ENCODE data around the gene MRPL32. TPM values are rescaled to one million over a fixed set of nuclear protein-coding genes. Genes with fewer than 3 reads are reported as not detected.
A peak's percentile ranks its signal among the peaks of the same experiment; 100 is the strongest.

Gene MRPL32
- total RNA-seq, 1 donor: 35.5 TPM

DNA sequence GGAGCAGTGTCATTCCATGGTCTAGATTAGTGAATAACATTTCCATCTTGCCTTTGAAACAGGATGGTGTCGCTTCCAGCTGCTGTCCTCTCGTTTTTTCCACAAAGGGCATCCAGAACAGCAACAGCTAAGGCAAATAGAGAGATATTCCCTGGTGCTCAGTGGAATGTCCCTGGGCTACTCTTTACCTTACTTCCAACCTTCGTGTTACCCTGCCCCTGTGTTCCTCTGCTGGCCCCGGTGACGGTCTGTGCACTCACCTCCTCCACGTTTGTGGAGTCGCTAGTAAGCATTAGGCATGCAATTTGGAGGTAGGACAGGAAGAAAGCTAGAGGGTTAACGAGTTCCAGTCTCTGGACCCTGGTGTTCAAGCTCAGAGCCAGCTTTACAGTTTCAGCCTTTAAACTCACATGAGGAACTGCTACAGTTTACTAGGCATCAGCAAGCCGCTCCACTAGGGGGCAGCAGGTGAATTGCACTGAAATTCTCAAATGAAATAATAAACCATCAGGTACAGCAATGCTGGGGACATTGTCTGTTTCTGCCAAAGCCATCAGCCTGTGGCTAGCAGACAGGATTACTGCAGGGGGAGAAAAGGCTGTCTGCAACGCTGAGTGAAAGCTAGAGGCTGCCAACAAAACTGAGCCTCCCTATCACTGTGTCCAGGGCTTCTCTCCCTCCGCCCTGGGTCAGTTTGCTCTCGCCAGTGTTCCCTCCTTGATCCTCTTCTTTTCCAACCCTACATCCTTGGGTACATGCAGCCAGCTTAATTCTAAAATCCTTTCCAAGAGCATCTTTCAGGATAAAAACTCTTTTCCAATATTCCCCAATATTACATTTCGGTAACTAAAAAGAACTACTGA is 9.0 kb downstream of the MRPL32 start:
- no peaks in the 10 kb centered on the region for H3K9me3 ChIP-seq (ENCODE audit: low read depth, low read length)

DNA sequence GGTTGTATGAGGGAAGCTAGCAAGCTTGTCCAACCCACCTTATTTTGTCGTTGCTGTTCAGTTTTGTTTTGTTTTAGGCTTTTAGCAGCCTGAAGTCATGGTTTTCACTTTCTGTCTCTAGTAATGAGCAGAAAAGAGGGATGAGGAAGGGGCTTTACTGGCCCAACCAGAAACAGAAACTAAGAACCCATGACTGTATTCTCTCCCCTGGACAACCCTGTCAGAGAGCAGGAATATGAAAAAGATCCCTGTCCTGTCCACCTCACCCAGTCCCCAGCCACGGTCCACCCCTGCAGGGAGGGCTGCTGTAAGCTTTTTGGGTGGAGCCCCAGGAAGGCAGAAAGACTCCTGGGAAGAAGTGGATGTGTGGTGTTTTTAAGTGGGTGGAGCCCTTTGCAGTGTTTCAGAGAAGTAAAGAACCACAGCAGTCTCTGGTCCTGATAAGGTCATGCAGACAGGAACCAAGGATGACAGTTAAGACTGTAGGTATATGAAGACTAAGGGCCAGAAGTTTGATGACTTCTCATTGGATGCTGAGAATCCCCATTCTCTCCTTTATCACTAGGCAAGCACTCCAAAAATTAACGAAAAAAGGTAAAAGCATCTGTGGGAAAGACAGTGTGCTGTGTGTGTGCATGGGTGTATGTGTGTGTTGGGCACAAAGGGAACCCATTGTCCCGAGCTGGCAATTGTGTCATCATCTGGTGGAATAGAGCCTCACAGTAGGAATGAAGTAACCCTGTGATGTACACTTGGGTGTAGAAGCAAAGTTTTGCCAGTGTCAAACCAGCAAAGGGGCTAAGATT is 13.8 kb downstream of the MRPL32 start:
- H3K27me3 ChIP-seq (ENCODE audit: insufficient read depth, low read length): peaks cover 2% of the 10 kb centered on the region
- H3K4me3 ChIP-seq (ENCODE audit: insufficient read depth, low read length): no peak overlapping the region
- peak overlapping the region; percentile 3 for H2AFZ ChIP-seq (ENCODE audit: low read length)
- H3K36me3 ChIP-seq (ENCODE audit: insufficient read depth, low read length): no peaks in the 10 kb centered on the region
- H3K79me2 ChIP-seq (ENCODE audit: insufficient read depth, low read length): no peaks in the 10 kb centered on the region
- H3K4me1 ChIP-seq (ENCODE audit: insufficient read depth, low read length): no peaks in the 10 kb centered on the region
- no peak overlapping the region for H3K27ac ChIP-seq (ENCODE audit: low read depth, low read length)
- no peak for TF ChIP-seq CTCF (IDR thresholded peaks at IDR 0.05; ENCODE audit: extremely low read depth, low read depth, low read length)
- no peak for DNase-seq (ENCODE audit: insufficient read length, low spot score, missing footprints)
- H3K4me2 ChIP-seq (ENCODE audit: insufficient read depth, low read length): peak overlapping the region; percentile 33
- no peaks in the 10 kb centered on the region for H3K9me3 ChIP-seq (ENCODE audit: low read depth, low read length)
- H4K20me1 ChIP-seq (ENCODE audit: insufficient read depth, low read length): no peaks in the 10 kb centered on the region

More for the DNA sequence above, 9.0 kb downstream of the MRPL32 start:
- Histone ChIP-seq H3K27me3 (ENCODE audit: insufficient read depth, low read length) (no peaks in the 10 kb centered on the region), H3K4me2 (ENCODE audit: insufficient read depth, low read length) (no peak overlapping the region), H3K4me1 (ENCODE audit: insufficient read depth, low read length) (no peaks in the 10 kb centered on the region), H3K27ac (ENCODE audit: low read depth, low read length) (no peak overlapping the region), H2AFZ (ENCODE audit: low read length) (no peak overlapping the region), H3K4me3 (ENCODE audit: insufficient read depth, low read length) (no peak overlapping the region), H3K79me2 (ENCODE audit: insufficient read depth, low read length) (no peaks in the 10 kb centered on the region), H3K36me3 (ENCODE audit: insufficient read depth, low read length) (peaks cover 18% of the 10 kb centered on the region), H4K20me1 (ENCODE audit: insufficient read depth, low read length) (no peaks in the 10 kb centered on the region)
- peak; percentile 94 for TF ChIP-seq CTCF (IDR thresholded peaks at IDR 0.05; ENCODE audit: extremely low read depth, low read depth, low read length)
- peak; percentile 52 for DNase-seq (ENCODE audit: insufficient read length, low spot score, missing footprints)

GRCh38 chr7:42946627-42946950 is 14.4 kb downstream of the MRPL32 start:
- H3K27me3 ChIP-seq (ENCODE audit: insufficient read depth, low read length): peaks cover 2% of the 10 kb centered on the region
- H4K20me1 ChIP-seq (ENCODE audit: insufficient read depth, low read length): no peaks in the 10 kb centered on the region
- H3K4me3 ChIP-seq (ENCODE audit: insufficient read depth, low read length): no peak overlapping the region
- no peak overlapping the region for H3K27ac ChIP-seq (ENCODE audit: low read depth, low read length)
- no peak overlapping the region for H2AFZ ChIP-seq (ENCODE audit: low read length)
- H3K9me3 ChIP-seq (ENCODE audit: low read depth, low read length): no peaks in the 10 kb centered on the region
- no peak overlapping the region for H3K4me2 ChIP-seq (ENCODE audit: insufficient read depth, low read length)
- H3K4me1 ChIP-seq (ENCODE audit: insufficient read depth, low read length): no peaks in the 10 kb centered on the region
- TF ChIP-seq CTCF (IDR thresholded peaks at IDR 0.05; ENCODE audit: extremely low read depth, low read depth, low read length): no peak
- H3K36me3 ChIP-seq (ENCODE audit: insufficient read depth, low read length): no peaks in the 10 kb centered on the region
- no peaks in the 10 kb centered on the region for H3K79me2 ChIP-seq (ENCODE audit: insufficient read depth, low read length)
- DNase-seq (ENCODE audit: insufficient read length, low spot score, missing footprints): peak; percentile 73

GRCh38 chr7:42947521-42947920 is 15.3 kb downstream of the MRPL32 start:
- Histone ChIP-seq H3K4me3 (ENCODE audit: insufficient read depth, low read length) (no peak overlapping the region), H3K4me1 (ENCODE audit: insufficient read depth, low read length) (no peaks in the 10 kb centered on the region), H2AFZ (ENCODE audit: low read length) (no peak overlapping the region), H4K20me1 (ENCODE audit: insufficient read depth, low read length) (no peaks in the 10 kb centered on the region), H3K36me3 (ENCODE audit: insufficient read depth, low read length) (no peaks in the 10 kb centered on the region), H3K27me3 (ENCODE audit: insufficient read depth, low read length) (peaks cover 2% of the 10 kb centered on the region), H3K9me3 (ENCODE audit: low read depth, low read length) (no peaks in the 10 kb centered on the region), H3K79me2 (ENCODE audit: insufficient read depth, low read length) (no peaks in the 10 kb centered on the region), H3K27ac (ENCODE audit: low read depth, low read length) (no peak overlapping the region), H3K4me2 (ENCODE audit: insufficient read depth, low read length) (no peak overlapping the region)
- TF ChIP-seq CTCF (IDR thresholded peaks at IDR 0.05; ENCODE audit: extremely low read depth, low read depth, low read length): no peak
- DNase-seq (ENCODE audit: insufficient read length, low spot score, missing footprints): no peak
